GM06990 (cell line): ENCODE data around the gene MAP3K14.

Experiments
- DNase-seq: peaks from one replicate; pipeline ENCODE4 v3.0.0-alpha.2; 2011; ENCODE audit not compliant: insufficient read length; ENCODE audit errors: extremely low read depth
- H3K27me3 ChIP-seq: replicated peaks from 2 replicates; pipeline ENCODE4 v1.6.0; 2011; ENCODE audit warnings: low read length; ENCODE audit not compliant: control insufficient read depth, insufficient read depth
- H3K36me3 ChIP-seq: 2 replicates; pipeline ENCODE4 v1.5.1; 2011; ENCODE audit warnings: low read length; ENCODE audit not compliant: control insufficient read depth, insufficient read depth
- H3K4me3 ChIP-seq: replicated peaks from 2 replicates; pipeline ENCODE4 v1.5.1; 2011; ENCODE audit warnings: low read depth, mild to moderate bottlenecking, control low read depth, low read length
- TF ChIP-seq, protein P1 (sequence below): IDR thresholded peaks from 2 replicates; pipeline ENCODE4 v1.5.1; 2011; ENCODE audit warnings: low read length, control low read depth, mild to moderate bottlenecking, inconsistent platforms; ENCODE audit not compliant: insufficient read depth, poor library complexity, severe bottlenecking

The MAP3K14 gene

DNA sequence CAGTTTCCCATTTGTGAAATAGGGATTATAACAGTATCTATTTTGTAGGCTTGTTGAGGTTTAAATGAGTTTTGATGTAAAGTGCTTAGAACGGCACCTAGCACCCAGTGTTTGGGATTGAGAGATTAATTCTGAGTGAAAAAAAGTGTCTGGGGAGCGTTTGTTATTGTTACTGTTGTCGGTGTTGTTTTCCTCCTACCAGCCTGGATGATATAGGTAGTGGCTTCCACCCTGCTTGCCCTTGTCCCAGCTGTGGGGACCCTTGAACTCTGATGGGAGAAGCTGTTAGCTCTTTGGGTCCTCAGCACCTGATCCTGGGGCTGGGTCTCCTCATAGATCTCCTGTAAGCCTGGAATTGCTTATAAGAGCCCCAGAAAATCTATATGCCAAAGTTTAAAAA lies 90.2 kb downstream of the MAP3K14 start:
- Histone ChIP-seq H3K4me3 (peak overlapping the region; percentile 90), H3K27me3 (no peaks in the 10 kb centered on the region), H3K36me3 (peaks cover 1% of the 10 kb centered on the region; the same call in 1 of the 2 replicates)
- TF ChIP-seq, protein P1, sequence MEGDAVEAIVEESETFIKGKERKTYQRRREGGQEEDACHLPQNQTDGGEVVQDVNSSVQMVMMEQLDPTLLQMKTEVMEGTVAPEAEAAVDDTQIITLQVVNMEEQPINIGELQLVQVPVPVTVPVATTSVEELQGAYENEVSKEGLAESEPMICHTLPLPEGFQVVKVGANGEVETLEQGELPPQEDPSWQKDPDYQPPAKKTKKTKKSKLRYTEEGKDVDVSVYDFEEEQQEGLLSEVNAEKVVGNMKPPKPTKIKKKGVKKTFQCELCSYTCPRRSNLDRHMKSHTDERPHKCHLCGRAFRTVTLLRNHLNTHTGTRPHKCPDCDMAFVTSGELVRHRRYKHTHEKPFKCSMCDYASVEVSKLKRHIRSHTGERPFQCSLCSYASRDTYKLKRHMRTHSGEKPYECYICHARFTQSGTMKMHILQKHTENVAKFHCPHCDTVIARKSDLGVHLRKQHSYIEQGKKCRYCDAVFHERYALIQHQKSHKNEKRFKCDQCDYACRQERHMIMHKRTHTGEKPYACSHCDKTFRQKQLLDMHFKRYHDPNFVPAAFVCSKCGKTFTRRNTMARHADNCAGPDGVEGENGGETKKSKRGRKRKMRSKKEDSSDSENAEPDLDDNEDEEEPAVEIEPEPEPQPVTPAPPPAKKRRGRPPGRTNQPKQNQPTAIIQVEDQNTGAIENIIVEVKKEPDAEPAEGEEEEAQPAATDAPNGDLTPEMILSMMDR = no peak
- no peak for DNase-seq

GRCh38 chr17:45225964-45226530 lies 90.8 kb downstream of the MAP3K14 start:
- H3K4me3 ChIP-seq = peak overlapping the region; percentile 90
- DNase-seq = peak; percentile 91
- TF ChIP-seq, protein P1 = no peak
- H3K27me3 ChIP-seq = no peaks in the 10 kb centered on the region
- no peaks in the 10 kb centered on the region for H3K36me3 ChIP-seq

DNA sequence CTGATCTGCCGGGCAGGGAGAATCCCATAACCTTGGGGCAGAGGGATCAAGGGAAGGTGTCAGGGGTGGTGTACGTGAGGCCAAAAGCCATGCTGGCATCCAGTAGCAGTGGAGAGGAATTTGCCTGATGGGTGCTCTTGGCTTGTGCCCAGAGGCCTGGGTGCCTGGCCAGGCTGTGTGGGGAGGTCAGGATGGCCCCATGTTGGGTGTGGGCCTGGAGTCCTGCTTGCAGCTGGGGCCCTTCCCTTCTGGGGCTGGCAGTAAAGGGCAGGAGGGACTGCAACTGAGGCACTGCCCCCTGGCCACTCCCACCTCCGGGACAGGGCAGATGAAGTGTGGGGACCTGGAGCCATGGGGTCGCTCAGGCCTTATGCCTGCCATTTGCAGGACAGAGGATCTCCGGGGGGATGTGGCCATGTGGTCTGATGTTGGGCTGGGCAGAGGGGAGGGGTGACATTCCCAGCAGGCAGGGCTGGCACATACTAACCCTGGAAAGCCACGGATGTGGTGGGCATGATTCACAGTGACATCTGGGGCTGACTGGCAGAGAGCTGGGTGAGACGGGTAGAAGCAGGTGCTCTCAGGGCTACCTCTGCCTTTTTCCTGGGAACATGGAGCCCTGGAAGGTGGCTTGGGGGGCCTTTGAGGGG lies 91.6 kb downstream of the MAP3K14 start:
- peak; percentile 53 for DNase-seq
- Histone ChIP-seq H3K36me3 (no peaks in the 10 kb centered on the region), H3K4me3 (peak overlapping the region; percentile 90), H3K27me3 (no peaks in the 10 kb centered on the region)
- TF ChIP-seq, protein P1 = no peak

GRCh38 chr17:45224671-45225050 lies 92.2 kb downstream of the MAP3K14 start:
- no peaks in the 10 kb centered on the region for H3K27me3 ChIP-seq

DNA sequence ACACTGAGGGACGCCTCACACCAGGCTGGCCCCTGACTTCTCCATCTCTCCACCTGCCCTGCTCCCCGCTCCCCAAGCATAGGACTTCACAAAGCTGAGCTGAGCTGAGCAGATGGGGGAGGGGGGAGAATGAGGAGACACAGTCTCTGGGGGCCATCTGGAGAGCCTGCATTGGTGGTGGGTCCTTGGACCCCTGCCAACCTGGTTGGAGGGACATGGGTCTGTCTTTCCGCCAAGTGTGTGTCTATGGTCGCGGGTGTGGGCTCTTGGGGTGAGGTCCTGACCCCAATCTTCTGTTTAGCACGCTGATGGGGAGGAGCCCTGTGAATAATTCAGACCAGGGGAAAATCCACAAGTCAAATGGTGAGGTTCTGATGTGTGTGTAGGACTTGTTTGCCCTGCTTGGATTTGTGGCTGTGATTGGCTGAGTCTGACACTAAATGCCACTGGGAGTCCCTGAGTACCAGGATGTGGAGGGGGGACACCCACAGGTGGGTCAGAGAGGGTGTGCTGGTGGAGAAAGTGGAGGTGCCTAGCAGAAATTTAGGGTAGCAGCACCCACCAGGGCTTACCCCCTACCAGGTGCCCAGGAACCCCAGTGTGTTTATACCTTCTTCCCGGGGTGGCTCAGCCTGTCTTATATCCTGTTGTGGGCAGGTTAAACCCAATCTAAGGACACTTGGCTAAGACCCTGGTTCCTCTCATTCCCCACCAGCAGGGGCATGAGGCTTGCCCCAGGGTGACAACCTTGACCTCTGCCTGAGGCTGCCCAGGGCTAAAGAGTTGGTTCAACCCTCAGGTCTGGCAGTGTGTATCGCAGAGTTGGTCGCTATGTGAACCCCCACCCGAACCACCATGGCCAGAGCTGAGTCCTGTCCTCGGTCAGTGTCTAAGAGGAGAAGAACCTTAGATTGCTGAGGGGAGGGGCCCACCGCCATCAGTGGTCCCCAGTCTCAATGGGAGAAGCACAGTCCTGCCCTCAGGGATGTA lies 93.0 kb downstream of the MAP3K14 start:
- Histone ChIP-seq H3K36me3 (peaks cover 2% of the 10 kb centered on the region), H3K27me3 (no peaks in the 10 kb centered on the region), H3K4me3 (peak overlapping the region; percentile 90)
- TF ChIP-seq, protein P1 = peak; percentile 21
- peak; percentile 56 for DNase-seq

More at GRCh38 chr17:45224671-45225050, 92.2 kb downstream of the MAP3K14 start:
- DNase-seq = peak; percentile 54
- peak overlapping the region; percentile 90 for H3K4me3 ChIP-seq
- TF ChIP-seq, protein P1 = no peak
- H3K36me3 ChIP-seq = peaks cover 2% of the 10 kb centered on the region
